HS-27A (cell line): ENCODE data around the gene MAPK11.

ENCODE experiments used
- DNase-seq: peaks from one replicate; pipeline ENCODE4 v3.0.0-alpha.2; 2012; ENCODE audit warnings: low read depth, missing footprints

The MAPK11 gene

DNA sequence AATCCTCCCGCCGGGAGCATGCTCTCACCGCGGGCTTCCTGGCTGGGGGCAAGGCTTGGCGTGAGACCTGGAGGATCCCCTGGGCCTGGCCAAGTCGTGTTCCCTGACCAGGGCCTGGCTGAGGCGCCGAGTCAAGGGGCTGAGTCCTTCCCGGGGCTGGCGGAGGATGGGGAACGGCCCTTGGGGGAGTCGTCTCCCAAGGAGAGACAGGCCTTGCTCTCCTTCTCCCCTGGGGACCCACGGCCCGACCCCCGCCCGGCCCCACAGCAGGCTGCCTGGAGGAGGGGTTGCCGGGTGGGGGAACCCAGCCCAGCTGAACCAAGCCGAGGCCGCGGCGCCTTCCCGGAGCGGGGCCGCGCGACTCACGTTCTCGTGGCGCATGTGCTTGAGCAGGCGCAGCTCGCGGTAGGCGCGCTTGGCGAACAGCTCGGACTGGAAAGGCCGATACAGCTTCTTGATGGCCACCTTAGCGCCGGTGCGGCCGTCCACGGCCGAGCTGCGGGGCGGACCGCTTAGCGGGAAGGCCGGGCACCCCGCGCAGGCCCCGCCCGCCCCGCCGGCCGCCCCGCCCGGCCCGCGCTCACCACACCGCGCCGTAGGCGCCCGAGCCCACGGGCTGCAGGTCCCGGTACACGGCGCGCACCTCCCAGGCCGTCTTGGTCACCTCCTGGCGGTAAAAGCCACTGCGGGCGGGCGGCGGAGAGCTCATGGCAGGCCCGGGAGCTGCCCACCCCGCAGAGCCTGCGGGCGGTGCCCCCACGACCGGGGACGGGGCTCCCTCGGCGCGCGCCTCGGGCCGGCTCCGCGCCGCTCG lies 9.2 kb downstream of the MAPK11 start:
- DNase-seq = no peak

DNA sequence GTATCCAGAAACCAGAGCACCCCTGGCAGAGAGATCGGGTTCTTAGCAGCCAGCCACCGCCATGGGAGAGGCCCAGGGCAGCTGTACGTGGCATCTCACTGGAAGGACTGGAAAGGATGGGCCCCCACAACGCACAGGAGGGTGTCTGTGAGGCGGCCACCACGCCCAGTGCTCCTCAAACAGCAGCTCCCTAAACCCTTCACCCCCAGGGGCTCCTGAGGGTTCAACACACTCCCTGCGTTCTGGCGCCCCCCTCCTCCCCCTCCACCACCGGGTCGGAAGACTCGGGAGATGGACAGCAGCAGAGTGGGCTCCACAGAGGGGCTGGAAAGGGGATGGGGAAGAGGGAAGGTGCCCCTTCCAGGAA lies 9.8 kb downstream of the MAPK11 start:
- no peak for DNase-seq

DNA sequence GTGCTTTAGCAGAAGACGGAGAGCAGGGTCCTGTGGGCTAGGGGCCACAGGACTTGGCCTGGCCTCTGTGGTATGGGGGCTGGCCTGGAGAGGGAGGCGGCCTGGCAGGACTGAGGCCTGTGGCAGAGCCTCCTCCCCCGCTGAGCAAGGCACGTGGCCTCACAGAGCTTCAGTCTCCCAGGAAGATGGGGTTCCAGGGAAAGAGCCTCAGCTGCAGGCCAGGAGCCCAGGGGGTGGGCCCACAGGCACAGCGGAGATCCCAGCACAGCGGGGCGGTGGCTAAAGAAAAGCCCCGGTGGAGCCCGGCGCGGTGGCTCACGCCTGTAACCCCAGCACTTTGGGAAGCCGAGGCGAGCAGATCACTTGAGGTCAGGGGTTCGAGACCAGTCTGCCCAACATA lies 10.9 kb downstream of the MAPK11 start:
- no peak for DNase-seq

- DNase-seq = no peak
These were observed 11.6 kb downstream of the MAPK11 start for GRCh38 chr22:50258361-50259292.

- no peak for DNase-seq
These were observed 12.5 kb downstream of the MAPK11 start for GRCh38 chr22:50257451-50258360.

DNA sequence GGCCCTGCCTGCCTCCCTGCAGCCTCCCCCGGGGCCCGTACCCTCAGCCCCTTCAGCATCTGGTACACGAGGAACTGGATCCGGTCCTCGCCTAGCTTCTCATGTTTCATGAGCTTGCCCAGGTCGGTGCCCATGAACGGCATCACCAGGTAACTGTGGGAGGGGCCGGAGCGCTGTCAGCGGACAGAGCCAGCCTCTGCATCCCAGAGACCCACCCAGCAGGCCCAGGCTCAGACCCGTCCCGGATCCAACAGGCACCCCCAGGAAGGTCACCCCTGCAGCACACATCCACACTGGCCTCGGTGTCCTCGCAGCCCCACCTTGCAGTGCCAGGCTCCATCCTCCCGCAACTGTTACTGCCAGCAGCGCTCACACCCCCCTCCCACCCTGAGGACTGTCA lies 13.1 kb downstream of the MAPK11 start:
- no peak for DNase-seq

GRCh38 chr22:50256258-50256862 lies 13.8 kb downstream of the MAPK11 start:
- no peak for DNase-seq

GRCh38 chr22:50255607-50256006 lies 14.6 kb downstream of the MAPK11 start:
- DNase-seq = no peak

GRCh38 chr22:50255099-50255498 lies 15.1 kb downstream of the MAPK11 start:
- DNase-seq = no peak

DNA sequence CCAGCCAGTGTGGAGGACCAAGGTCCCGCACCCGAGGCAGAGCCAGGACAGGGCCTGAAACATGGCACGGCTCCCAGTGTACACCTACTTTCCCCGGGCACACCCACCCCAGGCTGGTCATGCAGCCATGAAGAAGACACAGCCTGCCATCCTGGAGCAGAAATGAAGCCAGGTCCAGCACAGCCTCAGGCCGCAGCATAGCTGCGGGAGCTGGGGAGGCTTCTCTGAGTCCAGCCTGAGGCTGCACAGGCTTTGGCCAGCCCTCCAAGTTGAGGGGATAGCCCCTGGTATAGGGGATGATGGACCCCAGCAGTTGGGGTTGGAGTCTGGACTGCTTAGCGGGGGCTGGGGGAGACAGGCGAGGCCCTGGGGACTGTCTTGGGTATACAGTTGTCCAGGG lies 16.2 kb downstream of the MAPK11 start:
- DNase-seq = no peak

DNA sequence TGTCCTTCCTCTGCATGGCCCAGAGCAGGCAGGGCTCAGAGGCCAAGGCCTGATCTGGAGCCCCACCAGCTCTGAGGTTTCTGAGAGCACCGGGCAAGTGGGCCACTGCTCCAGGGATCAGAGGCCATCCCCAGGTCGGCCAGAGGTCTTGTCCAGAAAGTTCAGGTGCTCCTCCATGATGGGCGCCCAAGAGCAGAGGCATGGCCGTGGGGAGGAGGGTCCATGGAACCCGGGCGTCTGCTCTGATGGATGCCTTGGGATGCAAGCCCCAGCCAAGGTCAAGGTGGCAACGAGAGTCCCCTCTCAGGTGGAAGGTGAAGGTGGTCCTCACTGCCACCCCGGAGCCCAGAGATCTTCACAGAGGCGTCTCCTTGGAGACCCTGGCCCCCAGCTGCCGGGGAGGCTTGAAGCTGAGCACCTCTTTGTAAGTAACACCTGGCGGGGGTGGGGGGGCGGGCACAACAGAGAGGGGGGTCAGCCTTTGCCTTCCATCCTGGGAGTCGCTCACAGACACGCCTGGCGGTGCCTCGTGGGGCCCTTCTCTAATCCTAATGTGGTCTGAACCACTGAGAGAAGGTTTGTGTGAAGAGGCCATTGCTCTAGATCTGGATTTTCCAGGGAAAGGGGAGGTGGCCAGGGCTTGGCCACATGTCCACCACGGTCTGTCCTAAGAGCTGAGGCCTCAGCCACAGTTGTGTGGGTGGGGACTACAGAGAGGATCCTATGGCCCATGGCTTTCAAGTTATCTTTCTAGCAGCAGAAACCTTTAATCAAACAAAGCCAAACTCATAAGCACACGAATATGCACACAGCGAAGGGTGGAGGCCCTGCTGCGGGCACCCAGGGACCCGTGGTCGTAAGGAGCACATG lies 16.9 kb downstream of the MAPK11 start:
- no peak for DNase-seq

DNA sequence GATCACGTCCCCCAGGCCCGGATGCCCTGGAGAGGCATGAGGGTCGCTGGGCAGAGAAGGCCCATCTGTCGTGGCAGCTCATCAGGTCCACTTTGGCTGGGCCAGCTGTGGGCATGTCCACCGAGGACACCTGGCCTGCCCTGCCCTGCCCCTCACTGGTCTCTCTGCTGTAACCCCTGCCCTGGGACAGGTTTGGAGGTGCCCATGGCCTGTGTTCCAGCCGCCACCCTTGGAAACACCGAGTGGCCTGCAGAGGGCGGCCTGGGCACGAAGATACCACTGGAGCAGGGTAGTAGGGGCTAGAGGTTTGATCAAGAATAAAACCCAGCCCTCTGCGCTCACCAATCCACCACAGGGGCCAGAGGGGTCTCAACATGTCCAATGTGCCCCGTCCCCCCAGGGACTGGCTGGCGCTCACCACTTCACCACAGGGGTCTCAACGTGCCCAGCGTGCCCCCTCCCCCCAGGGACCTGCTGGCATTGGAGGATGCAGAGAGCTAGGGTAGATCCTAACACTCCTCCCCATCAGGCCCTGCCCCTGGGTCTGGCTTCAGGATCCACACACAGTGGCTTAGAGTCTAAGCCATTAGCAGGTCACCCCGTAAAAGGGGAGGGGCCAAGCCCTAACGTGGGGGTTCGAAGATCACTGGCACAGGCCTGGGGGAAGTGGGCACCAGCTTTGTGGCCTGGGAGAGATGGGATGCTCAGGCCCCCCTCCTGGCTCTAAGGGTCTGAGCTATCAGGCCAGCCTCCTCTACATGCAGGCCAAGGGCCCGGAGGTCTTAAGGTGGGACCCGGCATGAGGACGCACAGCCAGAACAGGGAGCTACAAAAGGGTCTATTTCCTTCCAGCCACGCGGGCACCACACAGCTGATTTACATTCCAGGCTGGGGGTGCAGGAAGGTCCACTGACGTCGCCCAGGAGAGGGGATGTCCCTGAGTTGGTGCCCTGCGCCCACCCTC lies 17.8 kb downstream of the MAPK11 start:
- no peak for DNase-seq

DNA sequence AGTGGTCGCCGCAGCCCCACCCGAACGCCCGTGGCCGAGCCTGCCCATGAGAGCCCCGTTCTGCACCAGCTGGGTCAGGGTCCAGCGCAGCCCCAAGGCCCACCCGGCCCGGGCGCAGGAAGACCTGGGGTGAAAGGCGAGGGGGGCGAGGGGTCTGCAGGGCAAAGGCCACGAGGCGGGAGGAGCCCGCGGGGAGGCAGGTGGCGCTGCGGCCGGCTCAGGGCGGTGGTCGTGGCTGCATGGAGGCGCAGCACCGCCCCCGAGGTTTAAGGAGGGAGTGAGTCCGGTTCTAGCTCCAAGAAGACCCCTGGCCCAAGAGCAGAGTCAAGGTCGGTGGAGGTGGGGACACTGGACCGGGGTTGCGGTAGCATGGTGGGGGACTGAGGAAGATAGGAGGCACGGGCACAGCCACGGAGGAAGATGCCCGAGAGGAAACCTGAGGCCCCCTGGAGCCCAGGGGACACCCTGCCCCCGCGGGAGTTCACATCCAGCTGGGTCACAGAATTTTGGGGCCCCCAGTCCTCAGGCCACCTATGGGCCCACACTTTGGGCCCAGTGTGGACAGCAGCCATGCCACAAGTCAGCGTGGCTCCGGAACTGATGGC lies 18.6 kb downstream of the MAPK11 start:
- no peak for DNase-seq

- DNase-seq = no peak
These were observed 19.4 kb downstream of the MAPK11 start, which contains the start of gene HDAC10 for GRCh38 chr22:50250555-50251476. TSS of gene HDAC10 (minus strand) at chr22:50251265. CDS start at chr22:50251032, 233 bp downstream.

DNA sequence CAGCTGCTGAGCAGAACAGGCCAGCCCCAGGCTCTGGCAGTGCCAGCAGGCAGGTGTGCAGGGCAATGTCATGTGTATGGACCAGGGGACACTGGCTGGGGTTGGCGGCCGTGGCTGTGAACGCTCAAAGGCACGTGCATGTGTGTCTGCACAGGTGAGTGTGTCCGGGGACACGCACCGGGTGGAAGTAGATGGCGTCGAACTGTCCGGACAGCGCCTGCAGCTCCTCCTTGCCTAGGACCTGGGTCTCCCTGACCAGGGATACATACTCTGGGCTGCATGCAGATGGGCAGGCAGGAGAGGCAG lies 20.0 kb downstream of the MAPK11 start:
- no peak for DNase-seq

DNA sequence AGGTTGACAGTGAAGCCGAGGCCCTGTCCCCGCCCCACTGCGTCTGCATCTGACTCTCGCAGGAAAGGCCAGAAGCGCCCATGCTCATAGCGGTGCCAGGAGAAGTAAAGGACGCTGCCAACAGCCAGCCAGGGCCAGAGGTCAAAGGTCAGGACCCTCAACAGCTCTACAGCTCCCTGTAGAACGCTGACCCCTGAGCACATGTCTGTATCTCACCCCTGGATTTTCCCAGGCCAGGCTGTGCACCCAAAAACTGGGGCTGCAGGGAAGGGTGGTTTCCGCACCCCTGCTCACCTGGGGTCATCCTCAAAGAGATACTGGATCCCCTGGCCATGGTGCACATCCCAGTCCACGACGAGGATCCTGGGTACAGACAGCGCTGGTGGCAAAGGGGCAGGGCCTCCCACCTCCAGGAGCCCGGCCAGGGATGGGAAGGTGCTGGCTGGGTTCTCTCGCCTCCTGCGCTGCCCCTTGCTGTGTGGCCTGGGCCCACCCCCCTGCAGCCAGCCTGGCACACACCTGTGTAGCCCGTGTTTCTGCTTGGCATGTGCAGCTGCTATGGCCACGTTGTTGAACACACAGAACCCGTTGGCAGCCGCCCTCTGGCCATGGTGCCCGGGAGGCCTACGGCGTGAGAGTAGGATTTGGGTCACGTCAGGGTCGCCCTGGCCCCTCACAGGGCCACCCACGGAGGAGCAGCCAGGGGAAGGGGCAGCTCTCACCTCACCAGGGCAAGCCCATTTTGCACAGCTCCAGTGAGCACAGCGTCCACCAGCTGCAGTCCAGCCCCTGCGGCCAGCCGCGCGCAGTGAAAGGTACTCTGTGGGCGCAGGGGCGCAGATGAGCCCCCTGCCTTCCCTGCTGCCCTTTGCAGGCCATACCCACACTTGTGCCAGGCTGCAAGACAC lies 20.6 kb downstream of the MAPK11 start:
- no peak for DNase-seq
